Body of pancreas (tissue), 4 donors: ENCODE data around the gene B3GALNT2.

ENCODE experiments used
- CTCF ChIP-seq, 7 experiments: fragments of 450-650 bp in 4 of 7; fragments of 200-600 bp in 3 of 7; sonication (generic) in 3 of 7; IDR thresholded peaks; one replicate each; pipeline ENCODE4 v1.5.1; 2016 to 2019; ENCODE audit warnings: antibody characterized with exemption in 7 of 7
- POLR2A ChIP-seq, 3 donors: fragments of 450-650 bp; IDR thresholded peaks; one replicate each; pipeline ENCODE4 v1.6.1; 2016; ENCODE audit warnings: antibody characterized with exemption in 3 of 3, mild to moderate bottlenecking in 2 of 3

- no peak for TF ChIP-seq CTCF (IDR thresholded peaks at IDR 0.05)
- TF ChIP-seq POLR2A (IDR thresholded peaks at IDR 0.05) = no peak
These were observed 41.2 kb upstream of the B3GALNT2 start for GRCh38 chr1:235545292-235545930.
